ENCODE measurements around the gene ANO1.

The ANO1 gene

DNA sequence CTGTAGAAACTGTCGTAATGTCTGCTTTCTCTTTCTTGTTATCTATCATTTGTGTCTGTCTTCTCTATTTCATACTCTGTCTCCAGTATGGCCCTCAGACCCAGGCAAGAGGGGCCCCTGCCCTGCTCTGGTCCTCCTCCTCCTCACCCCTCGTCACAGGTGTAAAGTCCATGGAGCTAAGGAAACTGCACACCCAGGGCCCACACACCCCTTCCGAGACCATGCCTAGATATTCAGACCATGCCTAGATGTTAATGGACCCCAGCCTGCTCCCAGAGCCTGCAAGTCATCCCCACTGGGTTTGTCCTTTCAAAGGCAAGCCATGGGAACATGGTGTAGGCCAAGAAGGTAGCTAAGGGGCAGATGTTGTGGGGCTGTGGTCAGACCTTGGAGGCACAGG is 24.1 kb upstream of the ANO1 start:
- no peak for DNase-seq

DNA sequence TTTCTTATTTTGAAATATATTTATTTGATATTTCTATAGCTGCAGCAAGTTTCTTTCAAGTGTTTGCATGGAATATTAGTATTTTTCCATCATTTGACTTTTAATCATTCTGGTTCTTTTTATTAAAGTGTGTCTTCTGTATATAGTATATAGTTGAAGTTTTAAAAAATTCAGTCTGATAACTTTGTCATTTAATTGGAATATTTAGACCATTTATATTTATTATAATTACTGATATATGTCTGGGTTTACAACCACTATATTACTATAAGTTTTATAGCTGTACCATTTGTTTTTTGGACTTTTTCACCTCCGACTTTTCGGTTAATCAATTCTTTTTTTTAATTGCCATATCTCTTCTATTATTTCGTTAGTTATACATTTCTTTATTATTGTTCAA is 22.7 kb upstream of the ANO1 start:
- DNase-seq: no peak

DNA sequence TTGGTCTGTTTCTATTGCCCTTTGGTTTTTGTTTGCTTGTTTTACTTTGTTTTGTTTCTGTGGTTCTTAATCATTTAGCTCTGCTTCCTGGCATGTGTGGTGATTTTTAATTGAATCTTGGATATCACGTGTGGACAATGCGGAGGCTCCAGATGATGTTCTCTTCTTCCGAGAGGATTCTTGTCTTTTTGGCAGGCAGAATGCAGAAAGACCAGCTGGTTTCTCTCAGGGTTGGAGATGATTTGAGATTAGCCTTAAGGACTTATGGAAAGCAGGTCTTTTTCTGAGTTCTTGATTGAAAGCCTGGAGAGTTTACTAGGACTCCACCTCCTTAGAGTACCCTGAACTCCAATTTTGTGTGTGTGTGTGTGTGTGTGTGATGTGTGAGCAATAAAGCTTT is 21.0 kb upstream of the ANO1 start:
- DNase-seq: no peak

DNA sequence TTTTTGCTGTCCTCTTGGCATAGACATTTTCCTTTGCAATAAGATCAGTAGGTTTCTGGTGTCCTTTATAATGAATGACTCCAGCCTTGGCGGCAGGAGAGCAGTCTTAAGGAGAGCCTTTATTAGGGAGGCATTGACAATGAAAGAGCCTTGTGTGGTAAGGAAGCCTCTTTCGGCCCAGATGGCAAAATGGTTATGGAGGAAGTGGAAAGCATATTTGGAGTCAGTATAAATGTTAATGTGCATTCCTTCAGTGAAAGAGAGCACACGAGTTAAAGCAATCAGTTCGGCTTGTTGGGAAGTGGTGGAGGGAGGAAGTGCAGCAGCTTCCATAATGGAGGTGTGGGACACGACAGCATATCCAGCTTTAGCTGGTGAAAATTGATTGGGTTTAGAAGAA is 18.1 kb upstream of the ANO1 start:
- DNase-seq: no peak

DNA sequence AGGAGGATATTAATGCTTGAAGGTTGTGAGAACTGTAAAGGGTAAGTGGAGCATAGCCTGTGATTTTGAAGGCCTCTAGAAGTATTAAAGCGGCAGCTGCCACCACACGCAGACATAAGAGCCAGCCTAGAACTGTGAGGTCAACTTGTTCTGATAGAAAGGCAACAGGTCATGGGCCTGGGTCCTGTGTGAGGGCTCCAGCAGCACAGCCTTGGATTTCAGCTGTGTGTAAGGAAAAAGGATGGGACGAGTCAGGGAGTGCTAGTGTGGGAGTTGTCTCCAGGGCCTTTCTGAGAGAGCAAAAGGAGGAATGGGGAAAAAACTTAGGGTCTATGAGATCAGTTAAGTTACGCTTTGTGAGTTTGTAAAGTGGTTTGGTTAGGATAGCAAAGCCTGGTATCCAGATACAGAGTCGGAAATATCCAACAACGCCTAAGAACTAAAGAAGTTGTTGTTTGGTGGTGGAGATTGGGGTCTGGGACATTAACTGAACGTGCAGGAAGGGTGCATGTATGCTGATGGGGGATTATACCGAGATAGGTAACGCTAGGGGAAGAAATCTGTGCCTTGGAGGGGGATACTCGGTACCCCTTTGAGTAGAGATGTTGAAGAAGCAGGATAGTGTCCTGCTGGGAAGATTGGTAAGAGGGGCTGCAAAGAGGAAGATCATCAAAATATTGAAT is 17.4 kb upstream of the ANO1 start:
- DNase-seq: no peak

DNA sequence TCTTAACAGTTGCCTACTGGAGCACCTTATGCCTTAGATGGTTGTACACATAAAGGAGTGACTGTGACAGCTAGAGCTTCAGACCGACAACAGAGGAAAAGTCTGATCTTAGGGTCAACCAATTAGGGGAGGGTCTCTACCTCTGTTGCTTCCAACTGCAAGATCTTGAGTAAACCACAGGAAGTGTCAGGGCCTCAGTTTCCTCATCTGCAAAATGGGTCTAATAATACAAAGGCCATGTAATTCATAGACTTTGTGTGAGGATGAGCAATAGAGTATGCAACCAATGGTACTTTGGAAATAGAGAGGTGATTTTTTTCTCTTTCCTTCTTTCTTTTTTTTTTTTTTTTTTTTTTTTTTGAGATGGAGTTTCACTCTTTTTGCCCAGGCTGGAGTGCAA is 16.4 kb upstream of the ANO1 start:
- no peak for DNase-seq

DNA sequence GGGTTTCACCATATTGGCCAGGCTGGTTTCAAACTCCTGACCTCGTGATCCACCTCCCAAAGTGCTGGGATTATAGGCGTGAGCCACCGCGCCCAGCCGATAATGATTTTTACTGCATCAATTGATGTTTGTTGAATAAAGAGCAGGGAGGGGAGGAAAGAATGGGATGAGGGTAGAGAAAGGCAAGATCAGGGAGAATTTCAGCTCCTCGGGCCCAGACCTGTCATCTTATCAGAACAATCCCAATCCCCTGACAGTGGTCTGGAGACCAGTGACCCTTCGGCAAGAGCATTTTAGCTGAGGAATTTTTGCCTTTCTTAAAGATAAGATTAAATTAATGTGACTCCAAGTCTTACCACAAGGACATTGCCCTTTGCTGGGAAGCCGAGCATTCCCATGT is 15.0 kb upstream of the ANO1 start:
- no peak for DNase-seq

DNA sequence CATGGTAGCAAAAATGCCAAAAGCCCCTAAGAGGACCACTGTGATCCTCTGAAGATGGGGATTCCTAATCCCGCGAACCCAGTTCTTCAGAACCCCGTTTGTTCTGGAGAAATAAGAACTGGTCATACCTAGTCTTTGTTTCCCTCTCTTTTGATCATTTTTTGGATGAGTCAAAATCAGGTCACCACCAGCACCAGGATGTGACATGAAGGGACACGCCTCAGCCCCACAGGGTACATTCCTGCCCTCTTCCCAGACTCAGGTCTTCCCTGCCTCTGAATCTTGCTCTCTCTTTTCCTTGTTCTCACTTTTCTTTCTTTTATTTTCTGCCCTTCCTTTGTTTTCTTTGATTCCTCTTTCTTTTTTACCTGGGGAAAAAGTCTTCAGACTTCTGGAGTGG is 14.6 kb upstream of the ANO1 start:
- no peak for DNase-seq

DNA sequence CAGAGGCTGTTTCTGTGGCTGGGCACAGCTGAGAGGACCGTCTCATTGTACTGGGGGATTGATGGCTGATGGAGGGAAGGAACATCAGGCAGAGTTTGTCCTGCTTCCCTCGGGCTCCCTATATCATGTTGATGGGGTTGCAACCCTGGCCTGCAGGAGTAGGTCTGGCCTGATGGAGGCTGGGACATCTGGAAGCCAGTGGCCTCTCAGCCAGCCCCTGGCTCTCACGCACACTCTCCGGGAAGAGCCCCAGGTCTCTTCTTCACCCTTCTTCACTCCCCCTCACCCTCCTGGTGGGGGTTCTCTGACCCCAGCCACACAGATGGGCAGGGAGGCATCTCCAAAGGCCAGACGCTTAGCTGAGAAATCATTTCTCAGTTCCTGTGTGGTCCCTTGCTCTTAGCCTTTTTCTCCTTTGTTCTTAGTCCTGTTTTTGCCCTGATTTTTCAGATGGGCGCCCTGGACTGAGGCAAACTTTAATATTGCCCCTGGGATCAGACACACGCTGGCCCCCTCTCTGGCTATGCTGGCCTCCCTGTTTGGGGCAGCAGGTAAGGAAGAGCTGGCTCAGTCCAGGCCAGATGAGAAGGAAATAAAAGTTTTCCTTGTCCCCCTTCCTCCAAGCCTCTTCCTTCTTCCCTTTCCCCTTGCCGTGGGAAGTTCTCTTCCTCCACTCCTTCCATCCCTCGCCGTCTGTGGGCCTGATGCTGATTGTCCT is 13.9 kb upstream of the ANO1 start:
- no peak for DNase-seq

DNA sequence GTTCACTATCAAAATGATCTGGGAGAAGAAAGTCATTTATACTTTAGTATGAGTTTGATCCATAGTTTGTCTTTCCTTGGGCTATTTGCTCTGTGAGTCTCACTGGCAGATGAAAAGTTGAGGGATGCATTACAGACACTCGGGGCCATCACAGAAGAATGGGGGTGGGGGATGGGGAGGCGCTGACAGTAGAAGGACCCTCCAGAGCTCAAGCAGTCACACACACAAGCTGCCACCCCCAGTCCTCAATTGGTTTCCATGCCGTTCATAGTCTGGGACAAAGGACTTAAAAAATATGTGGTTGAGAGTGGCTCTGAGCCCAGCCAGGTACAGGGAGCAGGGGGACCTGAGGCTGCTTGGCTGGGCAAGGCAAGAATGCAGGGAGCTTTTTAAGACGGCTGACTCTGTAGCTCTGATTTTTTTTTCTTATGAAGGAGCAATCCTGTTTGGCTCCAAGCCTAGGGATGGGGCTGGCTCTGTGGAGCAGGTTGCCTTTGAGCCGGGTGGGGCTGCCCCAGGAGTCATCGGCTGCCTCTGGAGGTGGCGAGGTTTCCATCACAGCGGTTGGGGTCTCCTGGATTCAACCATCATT is 13.3 kb upstream of the ANO1 start:
- DNase-seq: no peak

DNA sequence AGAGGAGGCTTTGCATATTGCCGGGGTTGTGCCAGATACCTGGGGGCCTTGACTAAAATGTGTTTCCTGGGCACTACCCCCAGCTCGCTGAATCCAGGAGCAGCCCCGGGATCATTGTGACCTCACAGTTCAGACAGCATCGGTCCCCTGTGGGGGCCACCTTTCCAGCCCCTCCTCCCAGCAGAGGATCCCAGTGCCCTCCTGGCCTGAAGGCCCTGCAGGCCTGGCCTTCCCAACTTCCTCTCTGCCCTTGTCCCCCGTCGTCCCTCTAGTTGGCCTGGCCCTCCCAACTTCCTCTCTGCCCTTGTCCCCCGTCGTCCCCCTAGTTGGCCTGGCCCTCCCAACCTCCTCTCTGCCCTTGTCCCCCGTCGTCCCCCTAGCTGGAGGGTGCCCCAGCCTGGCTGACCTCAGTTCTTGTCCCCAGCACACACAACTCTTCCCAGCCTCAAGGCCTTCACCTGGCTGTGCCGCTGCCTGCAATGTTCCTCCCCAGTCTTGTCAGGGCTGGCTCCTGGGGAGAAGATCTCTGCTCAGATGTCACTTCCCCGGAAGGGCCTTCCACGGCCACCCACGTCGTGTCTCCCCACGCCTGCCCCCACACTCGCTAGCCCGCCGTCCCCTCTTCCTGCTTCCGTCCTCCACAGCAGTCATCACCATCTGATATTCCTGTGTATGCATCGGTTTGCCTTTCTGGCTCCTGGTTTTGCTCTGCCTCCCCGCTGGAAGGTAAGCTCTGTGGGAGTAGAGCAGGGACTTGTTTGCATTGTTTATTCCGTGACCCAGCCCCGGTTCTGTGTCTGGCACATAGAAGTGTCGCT is 12.6 kb upstream of the ANO1 start:
- no peak for DNase-seq

DNA sequence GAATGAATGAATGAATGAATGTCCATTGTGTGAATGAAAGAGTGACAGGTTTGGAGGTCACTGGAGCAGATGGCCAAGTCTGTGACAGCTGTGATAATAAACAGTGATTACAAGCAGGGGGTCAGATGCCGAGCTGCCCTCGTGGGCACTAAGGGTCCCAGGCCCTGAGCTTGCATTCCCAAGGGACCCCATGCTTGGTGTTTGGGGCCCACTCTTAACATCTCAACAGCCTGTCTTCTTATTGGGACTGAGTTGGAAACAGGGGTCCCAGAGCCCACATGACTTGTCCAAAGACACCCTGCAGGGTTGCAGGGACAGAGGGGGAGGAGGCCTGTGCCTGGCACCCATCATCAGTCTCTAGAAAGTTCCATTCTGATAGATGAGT is 12.0 kb upstream of the ANO1 start:
- no peak for DNase-seq

DNA sequence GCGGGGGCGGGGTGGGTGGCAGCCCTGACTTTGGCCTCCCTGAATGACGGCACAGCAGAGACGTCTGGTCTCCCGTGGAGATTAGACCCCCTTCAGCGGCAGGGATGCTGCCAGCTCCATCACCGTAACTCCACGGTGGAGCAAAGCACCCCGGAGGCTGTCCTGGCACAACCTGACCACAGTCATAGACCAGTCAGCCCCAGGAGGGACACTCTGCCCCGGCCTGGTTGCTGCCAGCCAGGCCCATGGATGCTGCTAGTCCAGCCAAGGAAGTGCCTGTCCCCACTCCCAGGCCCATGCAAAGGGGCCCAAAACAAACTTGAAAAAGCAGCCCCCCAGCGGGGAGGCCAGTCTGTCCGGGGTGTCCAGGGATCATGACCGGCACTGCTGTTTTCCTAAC is 11.5 kb upstream of the ANO1 start:
- no peak for DNase-seq

DNA sequence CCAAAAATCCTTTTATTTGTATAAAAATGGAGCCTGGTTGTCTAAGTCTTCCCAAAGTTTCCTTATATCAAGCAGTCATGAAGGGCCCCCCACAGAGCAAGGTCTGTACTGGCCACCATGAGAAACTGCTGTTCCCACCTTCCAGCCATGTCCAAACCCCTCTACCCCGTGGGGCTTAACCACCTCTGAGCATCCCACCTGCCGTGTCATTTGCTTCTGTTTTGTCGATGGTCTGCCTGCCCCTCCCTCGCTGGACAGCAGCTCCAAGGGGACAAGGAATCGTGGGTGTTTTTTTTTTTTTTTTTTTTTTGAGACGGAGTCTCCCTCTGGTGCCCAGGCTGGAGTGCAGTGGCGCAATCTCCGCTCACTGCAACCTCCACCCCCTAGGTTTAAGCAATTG is 11.1 kb upstream of the ANO1 start:
- DNase-seq: no peak

DNA sequence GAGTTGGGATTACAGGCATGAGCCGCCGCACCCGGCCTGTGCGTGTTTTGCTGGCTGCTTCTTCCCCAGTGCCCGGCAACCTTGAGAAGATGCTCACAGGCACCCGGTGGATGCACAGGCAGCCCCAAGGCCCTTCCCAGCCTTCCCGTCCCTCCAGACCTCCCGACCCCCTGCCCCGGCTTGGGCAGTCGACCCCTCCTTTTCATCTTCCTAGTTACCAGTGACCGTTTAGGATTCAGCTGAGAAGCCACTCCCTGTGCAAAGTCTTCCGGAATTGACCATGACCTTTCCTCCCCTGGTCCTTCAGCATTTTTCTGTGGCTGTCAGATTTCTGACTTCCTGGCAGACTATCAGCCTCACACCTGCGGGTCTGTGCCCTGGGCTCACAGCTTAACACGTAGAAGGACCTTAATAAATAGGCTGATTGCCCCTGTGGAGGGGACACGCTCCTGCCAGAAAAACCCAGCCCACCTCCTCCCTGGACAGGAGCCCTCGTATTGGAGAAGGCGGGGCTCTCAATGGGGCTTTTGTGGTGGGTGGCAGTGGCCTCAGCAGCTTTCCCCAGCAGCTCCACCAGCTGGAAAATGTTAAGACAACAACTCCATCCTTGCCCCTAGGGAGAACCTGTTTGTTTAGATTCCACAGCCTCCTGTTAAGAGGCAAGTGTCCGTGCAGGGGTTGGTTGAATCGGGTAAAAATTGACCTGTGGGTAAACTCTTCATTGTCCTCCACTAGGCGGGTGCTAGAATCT is 10.4 kb upstream of the ANO1 start:
- no peak for DNase-seq

DNA sequence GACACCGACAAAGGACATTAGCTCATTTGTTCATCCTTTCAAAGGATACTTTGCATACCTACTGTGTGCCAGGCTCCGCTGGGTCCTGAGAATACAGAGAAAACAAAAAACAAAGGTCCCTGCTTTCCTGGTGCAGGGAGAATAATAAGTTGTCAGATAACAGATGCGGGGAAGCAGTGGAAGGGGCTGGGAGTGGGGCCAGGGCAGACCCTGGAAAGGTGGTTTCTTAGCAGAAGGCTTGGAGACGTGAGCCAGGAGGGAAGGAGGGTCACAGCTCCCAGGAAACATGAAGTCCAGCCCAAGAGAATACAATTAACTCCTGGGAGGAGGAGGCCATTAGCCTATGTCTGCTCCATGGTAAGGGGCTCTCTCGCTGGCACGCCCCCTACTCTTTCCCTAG is 9.8 kb upstream of the ANO1 start:
- no peak for DNase-seq

DNA sequence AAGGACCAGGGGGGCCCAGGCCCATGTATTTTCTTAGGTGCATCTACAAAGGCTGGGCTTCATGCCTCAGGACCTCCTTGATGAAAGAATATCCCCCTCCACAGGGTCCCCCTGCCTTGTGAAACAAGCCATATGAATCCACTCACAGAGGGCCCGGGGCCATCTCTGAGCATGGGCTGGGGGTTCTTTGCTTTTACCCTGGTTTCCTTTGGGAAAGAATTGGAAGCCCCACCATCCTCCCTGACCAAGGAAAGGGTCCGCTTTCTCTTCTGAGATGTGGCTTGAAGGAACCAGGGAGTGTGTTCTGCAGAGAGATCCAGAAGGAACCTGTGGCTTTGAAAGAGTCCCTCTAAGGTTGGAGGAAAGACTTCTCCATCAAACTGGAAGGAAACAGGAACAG is 9.2 kb upstream of the ANO1 start:
- DNase-seq: no peak

DNA sequence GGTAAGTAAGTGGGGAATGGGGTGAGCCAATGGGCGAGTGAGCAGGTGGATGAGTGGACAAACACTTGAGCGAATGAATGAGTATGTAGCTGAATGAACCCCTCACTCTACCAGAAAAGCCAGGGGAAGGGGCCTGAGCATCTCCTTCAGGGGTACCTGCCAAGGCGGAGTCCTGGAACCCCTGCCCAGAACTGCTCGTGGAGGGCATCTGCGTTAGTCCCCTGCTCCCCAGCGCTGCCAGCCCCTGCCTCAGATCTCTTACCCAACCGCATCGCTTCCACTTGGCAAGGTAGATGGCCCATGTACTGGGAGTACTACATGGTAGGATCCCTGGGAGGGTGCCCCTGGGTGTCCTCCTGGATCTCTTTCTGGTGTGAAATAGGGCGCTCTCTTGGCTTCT is 7.4 kb upstream of the ANO1 start:
- DNase-seq: no peak

DNA sequence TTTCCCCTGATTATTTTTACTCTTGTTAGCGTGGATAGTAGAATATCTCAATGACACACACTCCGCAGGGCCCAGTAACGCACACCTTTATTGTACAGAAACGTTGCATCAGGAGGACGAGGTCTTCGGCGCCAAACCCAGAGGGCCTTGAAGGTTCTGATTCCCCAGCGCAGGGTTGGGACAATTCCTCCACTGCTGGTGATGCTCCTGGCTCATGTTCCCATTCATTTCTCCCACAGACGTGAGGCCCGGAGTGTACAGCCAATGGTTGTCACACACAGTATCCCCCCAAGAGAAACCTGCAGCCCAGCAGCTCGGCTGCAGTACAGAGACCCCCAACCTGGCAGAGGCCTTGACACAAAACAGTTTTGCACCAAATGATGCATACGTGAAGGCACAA is 6.1 kb upstream of the ANO1 start:
- no peak for DNase-seq

DNA sequence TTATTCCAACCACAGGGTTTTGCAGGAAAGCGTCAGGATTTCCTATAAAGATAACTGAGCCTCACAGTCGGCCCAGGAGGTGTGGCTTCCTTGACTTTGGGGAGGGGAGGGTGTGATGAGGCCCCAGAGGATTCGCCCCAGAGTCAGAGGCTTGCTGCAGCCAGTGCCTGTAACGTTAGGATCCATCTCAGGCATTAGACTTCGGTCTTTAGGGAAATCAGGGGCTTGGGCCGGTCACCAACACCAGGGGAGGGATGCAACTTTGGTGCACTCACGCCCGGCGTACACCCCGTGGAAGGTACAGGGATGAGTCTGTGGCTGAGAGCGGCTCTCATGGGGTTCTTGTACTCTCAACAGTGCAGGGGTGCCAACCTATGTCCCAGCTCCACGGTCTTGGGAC is 5.7 kb upstream of the ANO1 start:
- DNase-seq: no peak

DNA sequence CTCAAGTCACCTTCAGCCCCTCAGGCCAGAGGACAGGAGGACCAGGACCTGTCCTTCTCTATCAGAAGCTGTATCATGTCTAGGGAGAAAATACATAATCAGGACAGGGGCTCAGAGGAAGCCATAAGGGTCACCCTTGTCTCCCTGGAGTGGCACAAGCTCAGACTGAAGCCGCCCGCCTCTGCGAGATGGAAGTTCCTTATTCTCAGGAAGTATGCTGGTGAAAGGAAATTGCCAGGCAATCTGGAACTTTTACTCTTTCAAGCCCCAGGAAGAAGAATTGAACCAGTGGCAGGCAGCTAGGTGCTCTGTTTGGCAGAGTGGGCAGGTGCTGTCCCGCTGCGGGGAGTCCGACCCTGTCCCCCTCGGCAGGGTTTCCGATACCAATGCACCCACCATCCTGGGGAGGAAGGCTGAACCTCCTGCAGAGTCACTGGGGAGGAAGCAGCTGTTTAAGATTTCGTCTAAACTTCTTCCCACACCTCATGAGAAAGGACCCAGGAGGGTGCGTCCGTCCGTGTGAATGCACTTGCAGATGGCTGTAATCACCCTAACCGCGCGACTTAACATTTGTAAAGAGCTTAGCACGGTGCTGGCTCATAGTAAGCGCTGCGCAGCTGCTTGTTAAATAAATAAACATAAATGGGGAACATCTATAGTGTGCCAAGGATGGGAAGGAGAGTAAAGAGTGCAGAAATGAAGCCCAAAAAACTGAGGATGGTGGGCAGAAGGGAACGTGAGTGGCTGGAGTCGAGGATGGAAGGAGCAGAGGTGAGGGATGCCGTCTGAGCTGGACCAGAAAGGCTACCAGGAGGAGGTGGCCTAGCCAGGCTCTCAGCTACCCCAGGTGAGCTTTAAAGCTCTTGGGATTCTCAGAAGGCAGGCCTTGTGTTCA is 5.0 kb upstream of the ANO1 start:
- no peak for DNase-seq

DNA sequence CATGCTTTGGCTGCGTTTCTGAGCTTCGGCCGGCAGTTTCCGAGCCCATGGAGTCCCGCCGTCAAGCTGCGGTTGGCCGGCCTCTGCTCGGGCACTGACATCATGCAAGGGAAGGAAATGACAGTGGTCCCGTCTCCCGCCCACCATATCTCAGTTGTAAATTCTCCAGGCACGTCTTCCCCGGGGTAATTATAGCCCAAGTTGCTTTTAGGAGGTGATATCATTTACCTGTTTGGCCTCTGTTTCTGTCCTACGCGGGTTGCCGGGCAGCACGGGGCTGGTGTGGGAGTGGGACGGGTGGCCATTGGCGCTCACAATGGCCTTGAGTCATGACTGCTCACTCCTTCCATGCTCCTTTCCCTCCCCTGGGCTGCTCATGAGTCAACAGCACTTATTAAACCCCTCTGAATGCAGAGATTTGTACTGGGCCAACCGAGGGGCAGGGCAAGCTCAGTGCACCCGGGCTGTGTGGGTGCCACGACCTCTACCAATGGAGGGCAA is 4.2 kb upstream of the ANO1 start:
- DNase-seq: no peak

Data from stimulated activated CD4-positive, alpha-beta T cell treated with anti-CD3 and anti-CD28 coated beads, Interleukin-2, amount 100 ng/mL, for 48 hours (primary cell).